HG03442 (cell line): ENCODE results near the gene LGALS3BP.
"Not testable (repeated sequence)": the region's sequence is repeated elsewhere in the genome, so short reads cannot be mapped to it uniquely, and the experiment has no call there.

ENCODE experiments used
- ATAC-seq: cut with Tn5 transposase; IDR thresholded peaks from one replicate; pipeline ENCODE4 v1.9.1; 2021; ENCODE audit warnings: mild to moderate bottlenecking, moderate library complexity; ENCODE audit not compliant: unreplicated experiment

LGALS3BP gene

GRCh38 chr17:78979780-78980623, at the start of gene LGALS3BP:
LGALS3BP (minus strand) TSS chr17:78979923; CDS start chr17:78977191, 2,732 bp downstream.
- no peak for ATAC-seq

GRCh38 chr17:79028496-79029326, 49.0 kb upstream of the LGALS3BP start:
- ATAC-seq: no peak

- no peak for ATAC-seq
Observed at GRCh38 chr17:79027925-79028491, 48.3 kb upstream of the LGALS3BP start.

- ATAC-seq: no peak
Observed at GRCh38 chr17:79027274-79027924, 47.7 kb upstream of the LGALS3BP start.

- ATAC-seq: no peak
Observed at GRCh38 chr17:79026376-79027273, 46.9 kb upstream of the LGALS3BP start.

- no peak for ATAC-seq
Observed at GRCh38 chr17:79024901-79025737, 45.4 kb upstream of the LGALS3BP start.

GRCh38 chr17:79023886-79024771, 44.4 kb upstream of the LGALS3BP start, which contains the start of gene C1QTNF1:
C1QTNF1 (plus strand) TSS chr17:79024169; CDS start chr17:79043969, 19,800 bp downstream.
- ATAC-seq: no peak

GRCh38 chr17:79023180-79023705, 43.5 kb upstream of the LGALS3BP start:
- no peak for ATAC-seq

- ATAC-seq: no peak
Observed at GRCh38 chr17:79022507-79022991, 42.8 kb upstream of the LGALS3BP start.

- not testable (repeated sequence) for ATAC-seq
Observed at GRCh38 chr17:79021929-79022328, 42.2 kb upstream of the LGALS3BP start.

- ATAC-seq: no peak
Observed at GRCh38 chr17:79020631-79021301, 41.0 kb upstream of the LGALS3BP start.

- no peak for ATAC-seq
Observed at GRCh38 chr17:79019632-79020584, 40.2 kb upstream of the LGALS3BP start.

- ATAC-seq: no peak
Observed at GRCh38 chr17:79019261-79019631, 39.5 kb upstream of the LGALS3BP start.

- ATAC-seq: no peak
Observed at GRCh38 chr17:79018370-79018695, 38.6 kb upstream of the LGALS3BP start.

GRCh38 chr17:79017546-79018369, 38.0 kb upstream of the LGALS3BP start:
- no peak for ATAC-seq
